Measurements from ENCODE around the gene NKD2.

NKD2 gene

GRCh38 chr5:1087428-1087827 is 78.8 kb downstream of the NKD2 start:
- no peaks in the 10 kb centered on the region for H3F3A ChIP-seq (ENCODE audit: low read depth)
- H4K20me1 ChIP-seq (ENCODE audit: insufficient read depth, low read length, poor library complexity, severe bottlenecking) = no peaks in the 10 kb centered on the region
- no peaks in the 10 kb centered on the region for H3K79me2 ChIP-seq (ENCODE audit: insufficient read depth, low read length)
- no peaks in the 10 kb centered on the region for H3K9me2 ChIP-seq (replicated peaks; ENCODE audit: low read depth, low read length)
- no peaks in the 10 kb centered on the region for H3K36me3 ChIP-seq (ENCODE audit: insufficient read depth, low read length)
- TF ChIP-seq CTCF (conservative IDR thresholded peaks at IDR 0.05; ENCODE audit: low read length) (no peak), EZH2phosphoT487 (IDR thresholded peaks at IDR 0.05; ENCODE audit: borderline replicate concordance) (no peak)
- H3K9me3 ChIP-seq (ENCODE audit: insufficient read depth, low read depth, low read length) = no peaks in the 10 kb centered on the region
- no peak overlapping the region for H3K4me3 ChIP-seq (ENCODE audit: low read length, poor library complexity, severe bottlenecking)
- no peaks in the 10 kb centered on the region for H3K27me3 ChIP-seq (ENCODE audit: insufficient read depth, low read length, poor library complexity, severe bottlenecking)
- no peak overlapping the region for H3K4me2 ChIP-seq (ENCODE audit: low read depth, low read length, poor library complexity, severe bottlenecking)
- no peaks in the 10 kb centered on the region for H3K4me1 ChIP-seq (ENCODE audit: insufficient read depth, low read length, poor library complexity, severe bottlenecking)
- no peak overlapping the region for H2AFZ ChIP-seq (ENCODE audit: low read length)
- no peak overlapping the region for H3K9ac ChIP-seq (ENCODE audit: low read depth, low read length, poor library complexity, severe bottlenecking)

- Histone ChIP-seq H3K36me3 (ENCODE audit: insufficient read depth, low read length) (no peaks in the 10 kb centered on the region), H3F3A (ENCODE audit: low read depth) (no peaks in the 10 kb centered on the region), H3K9ac (ENCODE audit: low read depth, low read length, poor library complexity, severe bottlenecking) (no peak overlapping the region), H3K4me2 (ENCODE audit: low read depth, low read length, poor library complexity, severe bottlenecking) (no peak overlapping the region), H3K79me2 (ENCODE audit: insufficient read depth, low read length) (no peaks in the 10 kb centered on the region), H3K4me1 (ENCODE audit: insufficient read depth, low read length, poor library complexity, severe bottlenecking) (no peaks in the 10 kb centered on the region), H4K20me1 (ENCODE audit: insufficient read depth, low read length, poor library complexity, severe bottlenecking) (no peaks in the 10 kb centered on the region), H3K4me3 (ENCODE audit: low read length, poor library complexity, severe bottlenecking) (no peak overlapping the region), H3K9me3 (ENCODE audit: insufficient read depth, low read depth, low read length) (no peaks in the 10 kb centered on the region), H2AFZ (ENCODE audit: low read length) (no peak overlapping the region), H3K27me3 (ENCODE audit: insufficient read depth, low read length, poor library complexity, severe bottlenecking) (no peaks in the 10 kb centered on the region), H3K9me2 (replicated peaks; ENCODE audit: low read depth, low read length) (no peaks in the 10 kb centered on the region)
- TF ChIP-seq CTCF (conservative IDR thresholded peaks at IDR 0.05; ENCODE audit: low read length) (no peak), EZH2phosphoT487 (IDR thresholded peaks at IDR 0.05; ENCODE audit: borderline replicate concordance) (no peak)
Measured at GRCh38 chr5:1088031-1088430, 79.4 kb downstream of the NKD2 start.
